GM12865 (cell line): ENCODE results near the gene DNAJB8.

ENCODE experiments used
- DNase-seq: peaks from one replicate; pipeline ENCODE4 v3.0.0; 2010; ENCODE audit warnings: low read depth
- H3K4me3 ChIP-seq: 2 replicates; pipeline ENCODE4 v1.5.1; 2011; ENCODE audit warnings: mild to moderate bottlenecking, low read depth, low read length, control low read depth
- TF ChIP-seq, protein P1 (sequence below): IDR thresholded peaks from 2 replicates; pipeline ENCODE4 v1.5.1; 2011; ENCODE audit warnings: low read length, control low read depth, low read depth, inconsistent platforms; ENCODE audit not compliant: insufficient read depth; ENCODE audit errors: missing control alignments

The DNAJB8 gene

DNA sequence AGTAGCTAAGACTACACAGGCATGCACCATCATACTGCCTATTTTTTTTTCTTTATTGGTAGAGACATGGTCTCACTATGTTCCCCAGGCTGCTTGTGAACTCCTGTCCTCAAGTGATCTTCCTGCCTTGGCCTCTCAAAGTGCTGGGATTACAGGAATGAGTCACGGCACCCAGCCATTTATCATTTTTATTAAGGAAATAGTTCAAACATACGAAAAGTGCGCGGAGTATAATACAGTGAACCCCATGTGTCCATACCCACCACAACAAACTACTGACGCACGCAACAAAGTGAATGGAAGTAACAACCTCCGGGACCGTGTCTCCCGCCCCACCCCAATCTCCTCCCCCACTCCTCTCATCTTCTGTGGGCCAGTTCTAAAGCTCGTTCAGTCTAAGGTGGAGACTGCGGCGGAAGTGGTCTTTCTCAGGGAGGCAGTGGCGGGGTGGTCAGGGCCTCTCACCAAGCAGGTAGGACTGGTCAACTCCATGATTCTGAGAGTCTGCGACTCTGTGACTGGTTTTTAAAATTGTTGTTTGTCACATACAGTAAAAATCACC is 42.1 kb downstream of the DNAJB8 start:
- TF ChIP-seq, protein P1, sequence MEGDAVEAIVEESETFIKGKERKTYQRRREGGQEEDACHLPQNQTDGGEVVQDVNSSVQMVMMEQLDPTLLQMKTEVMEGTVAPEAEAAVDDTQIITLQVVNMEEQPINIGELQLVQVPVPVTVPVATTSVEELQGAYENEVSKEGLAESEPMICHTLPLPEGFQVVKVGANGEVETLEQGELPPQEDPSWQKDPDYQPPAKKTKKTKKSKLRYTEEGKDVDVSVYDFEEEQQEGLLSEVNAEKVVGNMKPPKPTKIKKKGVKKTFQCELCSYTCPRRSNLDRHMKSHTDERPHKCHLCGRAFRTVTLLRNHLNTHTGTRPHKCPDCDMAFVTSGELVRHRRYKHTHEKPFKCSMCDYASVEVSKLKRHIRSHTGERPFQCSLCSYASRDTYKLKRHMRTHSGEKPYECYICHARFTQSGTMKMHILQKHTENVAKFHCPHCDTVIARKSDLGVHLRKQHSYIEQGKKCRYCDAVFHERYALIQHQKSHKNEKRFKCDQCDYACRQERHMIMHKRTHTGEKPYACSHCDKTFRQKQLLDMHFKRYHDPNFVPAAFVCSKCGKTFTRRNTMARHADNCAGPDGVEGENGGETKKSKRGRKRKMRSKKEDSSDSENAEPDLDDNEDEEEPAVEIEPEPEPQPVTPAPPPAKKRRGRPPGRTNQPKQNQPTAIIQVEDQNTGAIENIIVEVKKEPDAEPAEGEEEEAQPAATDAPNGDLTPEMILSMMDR = no peak
- DNase-seq = no peak
- no peak overlapping the region for H3K4me3 ChIP-seq

DNA sequence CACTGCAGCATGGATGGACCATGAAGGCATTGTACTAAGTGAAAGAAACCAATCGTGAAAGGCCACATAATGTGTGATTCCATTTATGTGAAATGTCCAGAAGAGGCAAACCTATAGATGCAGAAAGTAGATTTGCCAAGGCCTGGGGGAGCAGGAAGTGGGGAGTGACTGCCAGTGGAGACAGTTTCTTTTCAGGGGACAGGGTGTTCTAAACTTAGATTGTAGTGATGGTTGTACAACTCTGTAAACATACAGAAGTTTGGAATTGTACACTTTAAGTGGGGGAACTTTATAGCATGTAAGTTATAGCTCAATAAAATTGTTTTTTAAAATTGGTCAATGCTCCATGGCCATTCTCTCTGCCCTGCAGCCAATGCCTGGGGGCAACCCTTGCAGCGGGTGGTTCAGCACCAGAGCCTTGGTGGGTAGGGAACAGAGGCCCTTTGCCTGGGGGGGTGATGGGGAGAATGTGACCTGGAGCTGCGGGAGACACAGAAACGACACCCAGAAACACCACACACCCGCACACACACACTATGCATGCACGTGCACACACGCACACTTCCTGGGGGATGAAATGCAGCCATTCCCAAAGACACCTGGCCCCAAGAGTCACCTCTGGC is 43.1 kb downstream of the DNAJB8 start:
- TF ChIP-seq, protein P1 = no peak
- H3K4me3 ChIP-seq = no peak overlapping the region
- no peak for DNase-seq

DNA sequence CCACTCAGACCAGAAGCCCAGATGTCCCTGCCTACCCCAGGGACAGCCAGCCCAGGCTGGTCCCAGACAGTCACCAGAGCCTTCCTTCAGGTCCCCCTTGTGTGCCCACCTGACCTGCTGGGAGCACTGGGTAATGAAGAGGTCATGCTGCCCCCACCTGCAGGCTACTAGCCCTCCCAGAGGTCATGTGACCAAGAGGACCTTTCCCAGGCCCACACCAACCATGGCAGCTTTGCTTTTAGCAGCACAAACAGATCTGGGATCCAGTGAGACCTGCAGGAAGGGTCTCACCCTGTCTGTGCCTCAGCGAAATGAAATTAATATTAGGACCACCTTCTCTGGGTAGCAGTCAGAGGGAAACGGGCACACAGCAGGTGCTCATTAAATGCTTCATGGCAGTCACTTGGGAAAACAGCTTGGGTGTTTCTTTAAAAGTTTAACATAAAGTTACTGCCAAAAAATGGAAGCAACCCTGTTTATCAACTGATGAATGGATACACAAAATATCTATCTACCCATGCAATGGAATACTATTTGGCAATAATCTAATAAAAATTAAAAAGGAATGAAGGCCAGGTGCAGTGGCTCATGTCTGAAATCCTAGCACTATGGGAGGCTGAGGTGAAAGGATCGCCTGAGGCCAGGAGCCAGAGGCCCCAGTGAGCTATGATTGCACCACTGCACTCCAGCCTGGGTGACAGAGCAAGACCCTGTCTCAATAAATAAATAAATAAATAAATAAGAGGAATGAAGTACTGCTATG is 43.7 kb downstream of the DNAJB8 start:
- H3K4me3 ChIP-seq = no peak overlapping the region
- TF ChIP-seq, protein P1 = no peak
- DNase-seq = no peak

GRCh38 chr3:128421966-128422365 is 44.7 kb downstream of the DNAJB8 start:
- H3K4me3 ChIP-seq = no peak overlapping the region
- DNase-seq = no peak
- TF ChIP-seq, protein P1 = no peak

DNA sequence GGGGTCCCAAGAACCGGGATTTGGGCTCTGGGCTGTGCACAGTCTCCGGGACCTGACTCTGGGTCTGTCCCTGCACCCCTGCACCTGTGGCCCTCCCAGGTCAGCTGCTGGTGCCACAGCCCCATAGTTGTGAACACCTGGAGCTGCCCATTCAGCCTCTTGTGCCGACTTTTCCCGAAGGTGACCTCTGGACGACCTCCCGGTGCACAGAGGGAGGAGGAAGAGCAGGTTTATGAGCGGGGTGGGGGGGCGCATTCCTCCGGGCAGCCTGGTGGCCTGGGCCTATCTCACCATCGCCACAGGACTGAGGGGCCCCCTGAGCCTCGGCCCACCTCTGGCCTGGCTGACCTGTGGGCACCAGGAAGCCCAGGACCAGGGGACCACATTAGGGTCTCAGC is 45.3 kb downstream of the DNAJB8 start:
- DNase-seq = no peak
- H3K4me3 ChIP-seq = no peak overlapping the region
- TF ChIP-seq, protein P1 = no peak

- TF ChIP-seq, protein P1 = no peak
- no peak for DNase-seq
- no peak overlapping the region for H3K4me3 ChIP-seq
These were observed 45.8 kb downstream of the DNAJB8 start for GRCh38 chr3:128420720-128421438.
